Endothelial cell (in vitro differentiated cells): Measurements from ENCODE around the gene TEX14. TPM values are rescaled to one million over a fixed set of nuclear protein-coding genes. Genes with fewer than 3 reads are reported as not detected.
"Not testable (repeated sequence)": the region's sequence is repeated elsewhere in the genome, so short reads cannot be mapped to it uniquely, and the experiment has no call there.

ENCODE experiments used
- DNase-seq: peaks from one replicate; pipeline ENCODE4 v3.0.0; 2021; ENCODE audit warnings: low spot score
- H3K27ac Mint-ChIP-seq: one replicate; pipeline ENCODE4 v1.8.0; 2021; ENCODE audit warnings: mixed read lengths, inconsistent platforms; ENCODE audit not compliant: unreplicated experiment
- H3K27me3 Mint-ChIP-seq: one replicate; pipeline ENCODE4 v1.8.0; 2021; ENCODE audit warnings: mild to moderate bottlenecking, moderate library complexity, mixed read lengths, inconsistent platforms; ENCODE audit not compliant: unreplicated experiment
- H3K36me3 Mint-ChIP-seq: one replicate; pipeline ENCODE4 v1.8.0; 2021; ENCODE audit warnings: mild to moderate bottlenecking, low read depth, mixed read lengths, inconsistent platforms; ENCODE audit not compliant: unreplicated experiment
- H3K4me1 Mint-ChIP-seq: one replicate; pipeline ENCODE4 v1.8.0; 2021; ENCODE audit warnings: mild to moderate bottlenecking, mixed read lengths, inconsistent platforms; ENCODE audit not compliant: unreplicated experiment
- H3K4me3 Mint-ChIP-seq: one replicate; pipeline ENCODE4 v1.8.0; 2021; ENCODE audit warnings: mild to moderate bottlenecking, mixed read lengths, inconsistent platforms; ENCODE audit not compliant: unreplicated experiment
- H3K9me3 Mint-ChIP-seq: one replicate; pipeline ENCODE4 v1.8.0; 2021; ENCODE audit warnings: mixed read lengths, inconsistent platforms; ENCODE audit not compliant: unreplicated experiment
- CTCF ChIP-seq: fragments of 200-600 bp; sonication (generic); IDR thresholded peaks from one replicate; pipeline ENCODE4 v1.5.0; 2021; ENCODE audit warnings: antibody characterized with exemption; ENCODE audit not compliant: unreplicated experiment
- total RNA-seq: library from RNA; stranded (reverse); fragmentation: NEBNext Ultra II Directional; extraction: Animal tissue kit (Norgen Biotek cat#: 25700); gene quantifications from one replicate; pipeline ENCODE4 v1.2.1, GENCODE V29; 2021; ENCODE audit not compliant: unreplicated experiment

TEX14 gene
- total RNA-seq, 1 donor from 2014 or later = 0.21 TPM

GRCh38 chr17:58694826-58695225 is 3.0 kb upstream of the TEX14 start:
- Mint-ChIP-seq H3K27me3 (peaks cover 3% of the 10 kb centered on the region), H3K36me3 (peaks cover 5% of the 10 kb centered on the region), H3K9me3 (no peaks in the 10 kb centered on the region), H3K27ac (no peak overlapping the region), H3K4me3 (no peak overlapping the region), H3K4me1 (peaks cover 17% of the 10 kb centered on the region)
- TF ChIP-seq CTCF = no peak
- DNase-seq = no peak

DNA sequence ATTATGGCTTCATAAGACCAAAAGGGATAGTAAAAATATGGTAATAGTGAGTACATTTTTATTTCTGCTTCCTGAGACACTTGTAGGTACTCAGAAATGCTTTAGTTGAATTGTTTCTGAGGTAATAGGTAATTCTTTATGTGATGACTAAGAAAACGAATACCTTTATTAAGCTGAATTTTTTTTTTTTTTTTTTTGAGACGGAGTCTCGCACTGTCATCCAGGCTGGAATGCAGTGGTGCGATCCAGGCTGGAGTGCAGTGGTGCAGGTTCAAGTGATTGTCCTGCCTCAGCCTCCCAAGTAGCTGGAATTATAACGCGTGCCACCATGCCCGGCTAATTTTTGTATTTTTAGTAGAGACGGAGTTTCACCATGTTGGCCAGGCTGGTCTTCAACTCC is 2.5 kb upstream of the TEX14 start:
- no peak overlapping the region for H3K4me3 Mint-ChIP-seq
- peaks cover 17% of the 10 kb centered on the region for H3K4me1 Mint-ChIP-seq

GRCh38 chr17:58693751-58694150 is 1.9 kb upstream of the TEX14 start:
- Mint-ChIP-seq H3K9me3 (no peaks in the 10 kb centered on the region), H3K27ac (no peak overlapping the region), H3K27me3 (peaks cover 3% of the 10 kb centered on the region), H3K4me3 (peak overlapping the region; percentile 89), H3K36me3 (no peaks in the 10 kb centered on the region), H3K4me1 (peaks cover 17% of the 10 kb centered on the region)
- no peak for TF ChIP-seq CTCF
- no peak for DNase-seq

More for the DNA sequence above, 2.5 kb upstream of the TEX14 start:
- no peak for DNase-seq
- H3K9me3 Mint-ChIP-seq = no peaks in the 10 kb centered on the region
- H3K36me3 Mint-ChIP-seq = peaks cover under 1% of the 10 kb centered on the region
- no peak for TF ChIP-seq CTCF
- no peak overlapping the region for H3K27ac Mint-ChIP-seq
- H3K27me3 Mint-ChIP-seq = peaks cover 3% of the 10 kb centered on the region

GRCh38 chr17:58693208-58693607 is 1.4 kb upstream of the TEX14 start:
- peaks cover 17% of the 10 kb centered on the region for H3K4me1 Mint-ChIP-seq
- peaks cover 3% of the 10 kb centered on the region for H3K27me3 Mint-ChIP-seq
- no peak for TF ChIP-seq CTCF
- no peaks in the 10 kb centered on the region for H3K9me3 Mint-ChIP-seq
- H3K27ac Mint-ChIP-seq = peak overlapping the region; percentile 57
- peak overlapping the region; percentile 89 for H3K4me3 Mint-ChIP-seq
- DNase-seq = no peak
- no peaks in the 10 kb centered on the region for H3K36me3 Mint-ChIP-seq

DNA sequence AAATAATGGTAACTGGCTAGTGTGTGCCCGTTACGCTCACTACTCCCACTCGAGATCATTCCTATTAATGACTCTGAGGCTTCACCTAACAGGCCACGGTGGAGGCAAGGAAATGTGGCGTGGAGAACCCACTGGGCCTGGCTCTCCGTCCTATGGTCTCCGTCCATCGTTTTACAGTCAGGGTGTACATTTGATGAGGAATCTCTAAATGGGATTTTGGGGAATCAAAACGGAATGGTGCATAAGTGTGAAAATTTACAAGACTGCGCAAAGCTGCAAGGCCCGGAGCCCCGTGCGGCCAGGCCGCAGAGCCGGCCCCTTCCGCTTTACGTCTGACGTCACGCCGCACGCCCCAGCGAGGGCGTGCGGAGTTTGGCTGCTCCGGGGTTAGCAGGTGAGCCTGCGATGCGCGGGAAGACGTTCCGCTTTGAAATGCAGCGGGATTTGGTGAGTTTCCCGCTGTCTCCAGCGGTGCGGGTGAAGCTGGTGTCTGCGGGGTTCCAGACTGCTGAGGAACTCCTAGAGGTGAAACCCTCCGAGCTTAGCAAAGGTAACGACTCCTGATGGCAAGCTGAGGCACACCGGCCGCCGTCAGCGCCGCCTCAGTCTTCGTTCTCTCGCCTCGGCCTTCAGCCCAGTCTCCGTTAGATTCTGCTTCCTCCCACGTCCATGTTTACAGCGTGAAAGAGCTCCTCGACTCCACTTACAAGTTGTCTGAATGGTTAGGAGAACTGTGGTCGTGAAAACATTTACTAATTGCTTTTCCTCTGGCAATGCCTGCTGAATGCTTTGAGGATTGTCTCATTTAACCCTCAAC is 602 bp upstream of the TEX14 start, which contains the start of gene RAD51C:
Gene RAD51C, plus strand, starts transcription at position 364 of the 817 bp plus-strand sequence. Its CDS starts 42 bp downstream, at position 406.
- peak; percentile 55 for DNase-seq
- H3K27ac Mint-ChIP-seq = peak within 1 kb of the TSS; percentile 57
- peaks cover 3% of the 10 kb centered on the region for H3K27me3 Mint-ChIP-seq
- H3K9me3 Mint-ChIP-seq = no peaks in the 10 kb centered on the region
- H3K4me1 Mint-ChIP-seq = peaks cover 17% of the 10 kb centered on the region
- H3K4me3 Mint-ChIP-seq = peak within 1 kb of the TSS; percentile 89
- H3K36me3 Mint-ChIP-seq = no peaks in the 10 kb centered on the region
- no peak for TF ChIP-seq CTCF

- H3K4me1 Mint-ChIP-seq = peaks cover 25% of the 10 kb centered on the region
- H3K36me3 Mint-ChIP-seq = not testable (repeated sequence)
These were observed 1.8 kb downstream of the TEX14 start for GRCh38 chr17:58690033-58690432.

More at GRCh38 chr17:58690033-58690432, 1.8 kb downstream of the TEX14 start:
- H3K4me3 Mint-ChIP-seq, H3K27ac Mint-ChIP-seq, DNase-seq, H3K27me3 Mint-ChIP-seq, H3K9me3 Mint-ChIP-seq: not testable (repeated sequence)
